Adrenal gland (tissue), 5 donors: ENCODE measurements around the gene PLAAT4.

Experiments
- CTCF ChIP-seq, 6 experiments: fragments of 450-650 bp in 4 of 6; fragments of 200-600 bp in 2 of 6; sonication (generic) in 1 of 6; IDR thresholded peaks; 1 replicate in 5 of 6; 2 replicates in 1 of 6; pipeline versions ENCODE4 v1.5.1 to v1.8.0; 2016 to 2021; ENCODE audit warnings: antibody characterized with exemption in 6 of 6, mild to moderate bottlenecking in 2 of 6, moderate library complexity in 1 of 6
- POLR2A ChIP-seq, 2 donors: fragments of 450-650 bp; IDR thresholded peaks; one replicate each; pipeline ENCODE4 v1.6.1; 2017; ENCODE audit warnings: antibody characterized with exemption in 2 of 2, mild to moderate bottlenecking in 2 of 2, moderate library complexity in 1 of 2
- donor health status: DM: no; HTN: no; CAD: no.

- TF ChIP-seq CTCF (IDR thresholded peaks at IDR 0.05) (no peak), POLR2A (IDR thresholded peaks at IDR 0.05) (no peak)
Observed at GRCh38 chr11:63512816-63513215, 23.8 kb upstream of the PLAAT4 start.
